ENCODE measurements around the gene CBX4.

Gene CBX4

DNA sequence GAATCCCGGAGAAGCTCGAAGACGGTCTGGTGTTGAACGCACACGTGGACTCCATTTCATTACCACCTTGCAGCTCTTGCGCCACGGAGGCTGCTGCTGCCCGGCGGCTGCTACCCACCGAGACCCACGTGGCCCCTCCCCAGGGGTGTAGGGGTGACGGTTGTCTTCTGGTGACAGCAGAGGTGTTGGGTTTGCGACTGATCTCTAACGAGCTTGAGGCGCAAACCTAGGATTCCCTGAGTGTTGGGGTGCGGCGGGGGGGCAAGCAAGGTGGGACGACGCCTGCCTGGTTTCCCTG is 1.7 kb upstream of the CBX4 start:
- no peak for DNase-seq

DNA sequence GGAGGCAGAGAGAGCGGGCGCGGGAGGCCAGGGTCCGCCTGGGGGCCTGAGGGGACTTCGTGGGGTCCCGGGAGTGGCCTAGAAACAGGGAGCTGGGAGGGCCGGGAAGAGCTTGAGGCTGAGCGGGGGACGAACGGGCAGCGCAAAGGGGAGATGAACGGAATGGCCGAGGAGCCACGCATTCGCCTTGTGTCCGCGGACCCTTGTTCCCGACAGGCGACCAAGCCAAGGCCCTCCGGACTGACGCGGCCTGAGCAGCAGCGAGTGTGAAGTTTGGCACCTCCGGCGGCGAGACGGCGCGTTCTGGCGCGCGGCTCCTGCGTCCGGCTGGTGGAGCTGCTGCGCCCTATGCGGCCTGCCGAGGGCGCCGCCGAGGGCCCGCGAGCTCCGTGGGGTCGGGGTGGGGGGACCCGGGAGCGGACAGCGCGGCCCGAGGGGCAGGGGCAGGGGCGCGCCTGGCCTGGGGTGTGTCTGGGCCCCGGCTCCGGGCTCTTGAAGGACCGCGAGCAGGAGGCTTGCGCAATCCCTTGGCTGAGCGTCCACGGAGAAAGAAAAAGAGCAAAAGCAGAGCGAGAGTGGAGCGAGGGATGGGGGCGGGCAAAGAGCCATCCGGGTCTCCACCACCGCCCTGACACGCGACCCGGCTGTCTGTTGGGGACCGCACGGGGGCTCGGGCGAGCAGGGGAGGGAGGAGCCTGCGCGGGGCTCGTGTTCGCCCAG is 1.2 kb upstream of the CBX4 start:
- no peak for DNase-seq

DNA sequence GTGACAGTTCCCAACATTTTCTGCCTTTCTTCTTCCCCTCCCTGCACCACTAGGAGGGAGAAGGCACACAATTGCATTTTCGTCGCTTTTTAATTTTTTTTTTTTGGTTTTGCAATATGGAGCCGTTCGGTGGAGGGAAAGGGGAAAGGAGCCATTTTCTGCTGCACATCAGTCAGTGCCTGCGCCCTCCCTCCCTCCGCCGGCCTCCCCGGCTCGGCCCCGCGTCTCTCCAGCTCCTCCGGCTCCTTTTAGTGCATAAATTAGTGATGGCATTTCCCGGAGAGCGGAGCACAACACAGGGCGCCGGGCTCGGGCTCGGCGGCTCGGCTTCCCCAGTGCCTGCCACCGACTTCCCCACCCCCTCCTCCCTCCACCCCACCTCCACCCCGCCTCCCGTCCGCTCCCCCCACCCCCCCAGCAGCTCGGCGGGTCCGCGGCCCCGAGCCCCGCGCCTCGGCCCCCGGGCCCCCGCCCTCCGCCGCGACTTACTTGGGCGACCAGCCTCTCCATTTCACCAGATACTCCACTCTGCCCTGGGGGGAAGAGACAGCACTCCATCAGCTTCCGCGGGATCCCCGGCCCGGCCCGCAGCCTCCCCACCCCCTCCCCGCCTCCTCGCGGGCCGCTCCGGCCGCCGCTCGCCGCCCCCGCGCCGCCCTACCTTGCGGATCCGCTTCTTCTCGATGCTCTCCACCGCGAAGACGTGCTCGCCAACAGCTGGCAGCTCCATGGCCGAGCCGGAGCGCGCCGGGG is 542 bp downstream of the CBX4 start:
- DNase-seq = peak; percentile 52

DNA sequence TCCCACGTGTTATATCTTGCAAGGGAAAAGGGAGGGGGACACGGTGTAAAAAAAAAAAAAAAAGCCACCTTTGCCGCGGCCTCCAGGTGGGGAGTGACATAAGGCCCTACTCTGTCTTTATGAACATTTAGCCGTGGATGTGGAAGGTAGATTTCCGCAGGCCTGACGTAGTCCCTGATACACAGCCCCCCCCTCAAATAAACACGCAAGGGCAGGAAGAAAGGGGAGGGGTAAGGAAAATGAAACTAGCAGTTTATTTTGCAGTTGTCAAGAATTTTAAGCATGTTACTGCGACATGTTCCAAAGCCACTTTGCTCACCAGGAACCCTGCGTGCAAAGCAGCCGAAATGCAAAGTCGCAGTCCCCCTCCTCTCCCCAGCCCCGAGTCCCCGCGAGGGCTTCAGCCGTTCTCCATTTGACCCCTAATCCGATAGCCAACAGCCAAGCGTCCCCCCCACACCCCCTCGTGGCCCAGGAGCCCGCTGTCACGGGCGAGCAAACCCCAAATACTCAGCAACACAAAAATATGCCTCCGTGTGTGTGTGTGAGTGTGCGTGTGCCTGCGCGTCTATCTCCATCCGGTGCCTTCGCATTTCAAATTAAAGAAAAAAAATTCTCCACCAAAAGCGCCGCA is 1.2 kb downstream of the CBX4 start:
- DNase-seq = peak; percentile 52

DNA sequence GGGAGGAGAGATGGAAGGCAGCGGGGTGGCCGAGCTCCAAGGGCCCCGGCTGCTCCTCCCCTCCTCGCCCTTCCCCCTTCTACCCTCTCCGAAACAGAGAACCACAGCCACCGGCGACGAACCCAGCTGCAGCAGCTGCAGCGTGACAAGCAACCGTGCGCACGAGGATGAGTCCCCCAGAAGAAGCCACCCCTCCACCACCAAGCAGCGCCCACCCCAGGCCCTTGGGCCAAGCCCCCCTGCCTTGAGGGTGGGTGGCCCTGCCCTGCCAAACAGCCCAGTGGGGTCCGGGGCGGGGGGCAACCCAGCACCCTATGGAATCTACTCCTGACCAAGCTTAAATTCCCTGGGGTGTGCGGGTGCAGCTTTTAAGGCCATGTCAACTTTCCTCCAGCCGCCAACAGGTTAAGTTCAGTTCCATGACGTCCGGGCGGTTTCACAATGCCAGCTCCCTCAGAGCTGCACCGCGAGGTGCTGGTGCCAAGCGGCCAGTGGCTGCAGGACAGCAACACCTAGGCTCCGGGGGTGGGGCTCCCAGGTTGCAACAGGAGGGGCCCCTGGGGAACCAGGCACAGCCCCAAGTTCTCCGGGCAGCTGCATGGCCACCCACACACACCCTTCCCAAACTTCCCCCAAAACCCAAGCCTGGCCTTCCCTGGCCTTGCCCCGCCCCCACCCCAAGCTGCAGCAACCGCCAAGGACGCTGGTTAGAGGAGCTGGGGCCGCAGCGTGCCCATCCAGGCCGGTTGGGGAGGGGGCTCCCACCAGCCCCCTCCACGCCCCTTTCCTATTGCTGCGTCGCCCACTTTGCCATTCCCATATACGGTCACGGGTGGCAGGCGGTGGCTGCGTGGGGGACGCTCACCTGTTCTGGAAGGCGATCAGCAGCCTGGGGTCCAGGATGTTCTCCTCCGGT is 2.0 kb downstream of the CBX4 start:
- no peak for DNase-seq

DNA sequence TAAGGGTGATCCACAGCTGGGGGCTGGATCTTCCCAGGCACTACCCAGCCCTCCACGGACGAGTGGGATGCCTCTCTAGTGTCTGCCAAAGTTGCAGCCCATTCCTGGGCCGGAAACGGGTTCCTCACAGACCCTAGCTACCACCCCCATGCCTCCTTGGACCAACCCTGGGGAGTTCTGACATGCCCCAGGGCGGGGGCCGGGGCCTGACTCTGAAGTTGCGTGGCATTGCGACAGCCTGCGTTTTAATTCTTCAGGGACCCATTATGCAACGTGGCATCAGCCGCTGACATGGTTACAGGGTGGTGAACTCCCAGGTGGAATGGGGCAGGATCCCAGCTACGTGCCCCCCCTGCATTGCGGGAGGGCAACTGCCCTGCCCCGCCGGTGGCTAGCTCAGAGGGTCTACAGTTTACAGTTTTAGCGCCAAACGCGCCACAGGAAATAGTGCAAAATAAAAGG is 2.7 kb downstream of the CBX4 start:
- no peak for DNase-seq

DNA sequence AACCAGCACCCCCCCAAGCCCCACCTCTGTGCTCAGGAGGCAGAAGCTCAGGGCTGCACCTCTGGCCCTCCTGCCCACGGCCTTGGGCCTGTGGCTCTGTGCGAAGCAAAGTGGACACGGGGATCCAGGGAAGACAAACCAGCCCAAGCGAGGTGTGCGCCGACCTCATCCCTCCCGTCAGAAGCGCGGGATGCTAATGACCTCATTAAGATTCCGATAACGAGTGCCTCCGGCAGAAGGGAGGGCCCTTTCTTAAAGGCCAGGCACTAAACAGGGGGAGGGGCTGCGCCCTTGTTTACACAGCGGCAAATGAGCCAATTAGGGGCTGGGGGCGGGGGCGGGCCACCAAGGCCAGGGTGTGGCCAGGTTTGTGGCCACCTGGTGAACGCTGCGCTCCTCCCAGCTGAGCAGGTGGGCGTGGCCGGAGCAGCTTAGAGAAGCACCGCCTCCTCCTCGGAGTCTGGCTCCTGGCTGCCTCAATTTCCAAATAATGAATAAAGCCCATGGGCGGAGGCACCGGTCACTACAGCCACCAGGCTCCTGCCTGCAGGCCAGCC is 3.2 kb downstream of the CBX4 start:
- no peak for DNase-seq

DNA sequence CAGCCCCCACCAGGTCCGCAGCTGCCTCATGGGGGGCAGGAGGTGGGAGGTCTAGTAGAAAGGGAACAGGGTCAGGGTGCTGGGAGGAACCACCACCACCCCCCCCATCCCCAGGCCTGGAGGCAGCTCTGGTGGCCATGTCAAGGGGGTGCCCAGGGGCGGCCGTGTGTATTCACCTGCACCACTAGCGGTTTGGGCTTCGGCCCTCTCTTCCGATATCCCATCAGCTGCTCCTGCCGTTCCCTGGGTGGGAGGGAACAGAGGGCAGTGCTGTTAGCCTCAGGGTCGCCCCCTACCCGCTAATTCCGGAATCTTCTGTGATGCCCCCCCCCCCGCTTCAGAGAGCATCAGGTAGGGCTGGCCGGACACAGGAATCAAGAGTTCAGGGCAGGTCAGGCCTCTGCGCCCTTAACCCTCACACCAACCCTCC is 3.8 kb downstream of the CBX4 start:
- DNase-seq = no peak

DNA sequence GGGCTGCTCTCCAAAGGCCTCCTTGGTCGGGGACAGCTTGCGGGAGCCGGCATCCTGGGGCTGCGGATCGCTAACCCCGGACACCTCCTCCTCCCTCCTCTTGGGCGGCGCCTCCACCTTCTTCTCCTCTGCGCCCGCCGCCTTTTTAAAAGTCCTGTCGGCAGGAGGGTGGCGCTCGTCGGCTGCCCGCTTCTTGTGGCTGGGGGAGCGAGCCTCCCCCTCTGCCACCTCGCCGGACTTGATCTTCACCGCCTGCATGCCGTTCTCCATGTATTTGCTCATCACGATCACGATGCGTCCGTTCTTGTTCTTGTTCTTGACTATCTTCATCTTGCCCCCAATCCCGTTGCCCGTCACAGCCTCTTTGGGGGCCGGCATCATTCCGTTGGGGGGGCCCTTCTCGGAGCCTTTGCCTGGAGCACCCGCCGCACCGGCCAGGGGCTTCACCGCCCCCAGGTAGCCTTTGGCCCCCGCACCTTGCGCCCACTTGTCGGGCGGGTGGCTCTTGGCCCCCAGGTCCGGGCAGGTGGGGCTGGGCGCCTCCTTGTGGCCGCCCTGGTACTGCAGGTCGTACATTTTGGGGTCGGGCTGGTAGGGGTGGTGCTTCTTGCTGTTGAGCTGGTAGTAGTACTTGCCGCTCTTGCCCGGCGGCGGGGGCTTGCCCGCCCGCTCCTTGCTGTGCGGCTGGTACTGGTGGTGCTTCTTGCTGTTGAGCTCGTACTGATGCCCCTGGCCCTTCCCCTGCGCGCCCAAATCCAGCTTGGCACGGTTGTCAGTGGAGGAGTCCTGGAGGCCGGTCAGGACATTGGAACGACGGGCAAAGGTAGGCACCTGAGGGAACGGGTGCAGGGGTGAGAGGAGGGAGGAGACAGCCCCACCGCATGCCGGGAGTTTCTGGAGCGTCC is 4.4 kb downstream of the CBX4 start:
- DNase-seq = no peak

DNA sequence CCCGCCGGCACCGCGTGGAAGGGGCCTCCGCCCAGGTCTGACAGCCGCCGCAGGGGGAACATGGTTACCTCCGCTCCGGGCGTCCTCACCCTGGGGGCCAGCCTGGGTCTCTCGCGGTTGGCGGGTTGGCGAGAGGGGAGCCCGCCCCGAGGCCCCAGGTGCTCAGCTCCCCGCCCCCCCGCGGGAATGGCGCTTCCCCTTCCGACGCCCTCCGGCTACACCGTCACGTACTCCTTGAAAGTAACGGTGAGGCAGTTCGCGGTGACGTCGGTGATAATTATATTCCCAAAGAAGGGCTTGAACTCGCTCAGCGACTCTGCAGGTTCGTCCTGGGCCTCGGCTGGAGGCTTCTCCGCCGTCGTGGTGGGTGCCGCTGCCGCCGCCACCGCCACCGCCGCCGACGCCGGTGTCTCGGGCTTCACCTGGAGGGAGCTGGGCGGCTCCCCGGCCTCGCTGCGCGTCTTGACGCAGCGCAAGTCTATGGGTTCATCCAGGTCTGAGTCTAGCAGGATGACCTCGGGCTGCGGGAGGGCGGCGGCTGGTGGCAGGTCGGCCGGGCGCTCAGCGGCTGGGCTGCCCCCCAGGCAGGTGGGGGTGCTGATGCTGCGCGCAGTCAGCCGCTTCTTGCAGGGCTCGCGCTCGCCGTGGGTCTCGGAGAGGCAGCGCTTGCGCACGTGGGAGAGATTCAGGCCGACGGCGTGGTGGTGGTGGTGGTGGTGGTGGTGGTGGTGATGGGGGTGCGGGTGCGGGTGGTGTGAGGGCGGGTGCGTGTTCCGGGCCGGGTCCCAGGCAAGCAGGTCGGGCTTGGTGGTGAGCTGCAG is 5.3 kb downstream of the CBX4 start:
- no peak for DNase-seq

DNA sequence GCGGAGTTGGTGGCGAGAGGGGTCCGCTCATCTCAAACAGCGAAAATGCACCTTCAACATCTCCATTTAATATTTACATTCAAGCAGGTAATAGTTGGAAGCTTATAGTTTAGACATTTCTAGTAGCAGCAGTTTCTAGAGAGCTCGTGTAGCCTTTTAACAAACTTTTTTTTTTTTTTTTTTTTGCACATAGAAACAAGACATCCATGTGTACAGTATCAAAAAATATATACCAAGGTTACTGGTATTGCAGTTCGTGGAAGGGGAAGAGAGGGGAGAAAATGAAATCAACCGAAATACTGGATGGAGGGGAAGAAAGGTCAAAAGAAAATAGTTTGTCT is 6.2 kb downstream of the CBX4 start:
- no peak for DNase-seq

DNA sequence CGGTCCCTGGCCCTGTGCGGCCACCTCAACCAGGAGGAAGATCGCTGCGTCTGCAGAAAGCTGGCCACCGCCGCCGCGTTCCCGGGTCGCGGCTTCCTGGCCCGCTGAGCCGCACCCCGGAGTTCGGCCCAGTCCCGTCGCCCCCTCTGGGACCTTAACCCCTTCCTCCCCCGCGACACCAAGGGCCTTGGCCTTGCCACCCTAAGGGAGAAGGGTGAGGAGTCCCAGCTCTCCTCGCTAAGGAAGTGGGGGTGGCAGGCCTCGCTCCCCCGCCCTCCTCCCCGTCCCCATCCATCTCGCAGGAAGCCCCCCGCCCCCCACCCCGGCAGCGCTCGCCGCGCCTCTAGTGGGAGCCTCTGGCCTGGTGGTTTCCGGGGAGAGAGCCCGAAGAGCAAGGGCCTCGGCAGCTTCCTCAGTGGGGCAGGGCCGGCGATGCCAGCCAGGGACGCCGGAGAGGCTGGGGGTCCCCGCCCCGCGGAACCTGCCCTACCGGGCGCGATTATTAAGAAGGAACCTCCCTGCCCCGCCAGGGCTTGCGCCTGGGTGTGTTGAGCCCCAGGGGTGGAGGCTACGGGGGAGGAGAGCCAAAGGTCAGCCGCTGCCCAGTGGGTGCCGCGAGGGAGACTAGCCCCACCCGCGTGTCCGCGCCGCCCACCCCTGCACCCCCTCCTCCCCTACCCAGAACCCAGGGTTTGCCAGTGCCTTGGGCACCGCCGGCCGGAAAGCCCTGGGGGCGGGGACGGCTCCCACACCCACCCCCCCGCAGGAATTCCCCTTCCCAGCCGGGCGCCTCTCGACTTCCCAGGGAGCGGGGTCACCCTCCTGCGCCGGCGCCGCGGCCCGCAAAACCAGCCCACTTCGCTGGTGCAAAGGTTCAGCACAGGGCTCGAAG is 6.8 kb downstream of the CBX4 start:
- no peak for DNase-seq

DNA sequence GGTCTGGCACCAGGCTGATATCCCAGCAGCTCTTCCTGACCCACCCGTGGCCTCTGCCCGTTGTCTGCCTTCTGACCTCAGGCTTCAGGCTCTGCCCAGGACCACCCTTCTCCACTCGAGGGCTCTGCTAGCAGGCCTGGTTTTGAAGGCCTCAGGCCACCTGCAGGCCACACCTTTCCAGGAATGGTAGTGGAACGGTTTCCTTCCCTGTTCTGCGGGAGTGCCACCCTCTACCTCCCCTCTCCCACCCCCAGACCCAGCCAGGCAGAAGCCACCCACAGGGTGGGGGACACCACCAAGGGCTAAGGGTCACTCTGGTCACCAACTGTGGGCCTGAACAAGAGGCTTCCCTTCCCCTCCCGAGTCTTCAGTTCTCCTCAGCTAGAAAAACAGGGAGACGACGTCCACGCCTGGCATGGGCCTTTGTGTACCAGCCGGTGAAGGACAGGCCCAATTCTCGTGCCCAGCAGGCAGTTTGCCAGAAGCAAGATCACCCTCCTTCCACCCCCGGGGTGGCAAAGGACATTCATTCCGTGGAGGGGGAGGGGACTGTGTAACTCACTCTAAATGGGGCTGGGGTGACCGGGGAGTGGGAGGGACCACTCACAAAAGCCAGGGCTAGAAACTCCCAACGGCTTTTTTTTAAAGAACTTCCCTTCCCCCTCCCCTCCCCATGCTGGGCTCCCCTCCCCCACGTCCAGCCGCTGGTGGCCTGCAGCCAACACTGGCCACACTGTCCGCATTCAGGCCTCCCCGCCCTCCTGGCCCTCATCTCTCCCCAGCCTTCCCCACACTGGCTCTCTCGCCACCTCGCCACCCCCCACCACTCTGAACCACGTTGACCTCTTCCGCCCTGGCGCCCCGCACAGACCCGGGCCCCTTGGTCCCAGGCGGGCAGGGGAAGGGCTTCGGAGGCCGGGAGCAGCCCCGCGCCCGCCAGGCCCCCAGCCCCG is 7.7 kb downstream of the CBX4 start:
- no peak for DNase-seq

DNA sequence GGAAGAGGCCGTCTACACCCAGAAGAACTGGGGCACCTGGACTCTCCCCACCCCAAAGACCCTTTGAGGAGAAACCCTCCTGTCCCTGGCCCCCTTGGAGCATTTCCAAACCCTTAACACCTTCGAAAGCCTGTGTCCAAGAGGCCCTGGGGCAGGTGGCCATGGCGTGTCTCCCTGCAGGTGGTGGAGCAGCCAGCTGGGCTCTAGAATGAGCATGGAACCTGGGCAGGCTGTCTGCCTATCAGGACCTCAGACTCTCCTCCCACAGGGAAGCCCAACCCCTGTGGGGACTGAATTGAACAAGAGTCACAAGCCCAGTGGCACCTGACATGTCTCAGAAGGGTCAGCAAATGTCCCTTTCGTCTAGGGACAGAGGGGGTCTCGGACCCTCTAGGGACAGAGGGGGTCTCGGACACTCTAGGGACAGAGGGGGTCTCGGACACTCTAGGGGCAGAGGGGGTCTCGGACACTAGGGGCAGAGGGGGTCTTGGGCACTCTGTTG is 8.4 kb downstream of the CBX4 start:
- no peak for DNase-seq

DNA sequence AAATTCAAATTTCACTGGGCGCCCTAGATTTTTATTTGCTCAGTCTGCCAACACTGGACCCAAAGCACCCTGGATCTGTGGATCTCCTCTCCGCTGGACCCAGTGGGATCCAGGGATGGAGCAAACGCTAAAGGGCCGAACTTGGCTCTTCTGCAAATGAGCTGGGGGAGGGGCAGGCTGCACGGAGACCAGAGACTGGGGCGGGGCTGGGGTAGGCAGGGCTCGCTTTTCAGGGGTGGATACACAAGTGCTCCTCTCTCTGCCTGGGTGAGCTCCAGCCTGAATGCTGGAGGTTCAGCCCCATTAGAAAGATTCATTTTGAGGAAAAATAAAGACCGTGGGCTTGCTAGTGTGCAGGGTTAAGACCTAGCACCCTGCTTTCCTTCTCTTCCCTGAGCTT is 8.9 kb downstream of the CBX4 start:
- no peak for DNase-seq

DNA sequence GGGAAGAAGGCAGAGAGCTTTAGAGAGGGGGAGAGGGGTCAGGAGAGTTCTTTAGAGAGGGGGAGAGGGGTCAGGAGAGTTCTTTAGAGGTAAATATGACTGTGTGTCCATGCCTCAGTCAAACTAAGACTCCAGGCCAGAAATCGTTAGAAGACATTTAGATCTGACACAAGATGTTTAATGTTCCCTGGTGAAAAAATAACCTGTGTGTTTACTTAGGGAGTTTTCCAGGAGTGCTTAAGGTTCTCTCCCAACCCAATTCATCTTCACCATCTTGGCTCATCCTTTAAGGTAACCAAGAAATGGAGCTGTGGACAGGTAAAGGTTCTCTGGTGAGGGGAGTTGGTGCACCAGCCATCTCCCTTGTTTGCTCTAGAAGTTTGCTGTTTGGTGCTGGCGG is 9.8 kb downstream of the CBX4 start:
- DNase-seq = no peak

DNA sequence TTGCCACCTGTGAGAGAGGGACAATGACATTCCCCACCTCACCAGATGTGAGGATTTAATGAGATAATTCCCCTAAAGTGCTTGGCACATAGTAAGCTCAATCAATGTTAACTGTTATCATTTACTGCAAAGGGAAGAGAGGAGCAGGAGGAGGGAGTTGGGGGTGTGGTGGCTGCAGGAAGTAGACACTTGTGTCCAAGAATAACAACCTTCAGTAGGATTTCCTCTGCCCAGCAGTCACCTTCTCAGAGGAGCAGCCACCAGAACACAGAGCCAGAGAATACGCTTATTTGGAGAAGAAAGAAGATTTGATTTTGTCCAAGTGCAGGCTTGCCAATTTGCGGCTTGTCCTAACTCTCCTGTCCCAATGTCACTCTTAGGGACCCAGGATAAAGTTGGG is 10.2 kb downstream of the CBX4 start:
- no peak for DNase-seq

DNA sequence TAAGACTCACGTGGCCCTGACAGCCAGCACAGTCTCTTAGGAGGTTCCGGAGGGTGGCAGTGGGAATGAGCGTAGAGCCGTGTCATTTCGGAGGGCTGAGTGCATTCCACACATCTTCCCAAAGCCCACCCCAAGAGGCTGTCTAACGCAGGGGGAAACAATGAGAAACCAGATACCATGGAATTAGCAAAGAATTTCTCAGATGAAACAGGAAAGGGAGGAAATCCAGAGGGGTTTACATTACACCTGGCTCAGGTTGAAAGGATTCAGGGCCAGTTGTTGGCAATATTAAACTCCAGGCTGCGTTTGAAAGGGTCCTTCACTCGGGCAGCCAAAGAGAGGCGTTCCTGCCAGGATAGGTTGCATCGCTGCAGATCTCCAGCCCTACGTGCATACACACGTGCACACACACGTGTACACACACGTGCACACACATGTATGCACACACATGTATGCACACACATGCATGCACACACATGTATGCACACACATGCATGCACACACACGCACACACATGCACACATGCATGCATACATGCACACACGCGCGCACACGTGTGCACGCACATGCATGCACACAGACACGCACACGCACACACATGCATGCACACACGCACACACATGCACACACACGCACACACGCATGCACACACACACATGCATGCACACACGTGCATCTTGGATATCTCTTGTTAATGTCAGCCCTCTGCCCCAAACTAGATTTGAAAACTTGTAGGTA is 12.2 kb downstream of the CBX4 start:
- no peak for DNase-seq
